GM21786 (cell line): ENCODE data around the gene CLEC2L.

Source experiments
- ATAC-seq: cut with Tn5 transposase; IDR thresholded peaks from one replicate; pipeline ENCODE4 v1.9.1; 2021; ENCODE audit not compliant: unreplicated experiment

CLEC2L gene

DNA sequence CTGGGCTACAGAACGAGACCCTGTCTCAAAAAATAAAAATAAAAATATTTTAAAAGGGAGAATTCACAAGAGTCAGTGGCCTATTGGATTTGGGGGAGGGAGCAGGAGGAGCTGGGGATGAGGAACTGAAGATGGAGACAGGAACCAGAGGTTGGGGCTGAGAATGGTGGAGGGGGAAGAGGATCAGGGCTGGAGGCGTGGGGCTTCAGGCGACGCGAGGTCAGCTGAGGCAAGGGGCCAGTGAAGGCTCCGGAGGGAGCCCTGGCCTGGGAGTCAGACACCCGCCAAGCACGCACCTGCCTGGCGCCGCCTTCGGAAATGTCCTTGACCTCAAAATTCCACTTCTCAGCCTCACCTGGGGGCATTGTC lies 671 bp upstream of the CLEC2L start:
- no peak for ATAC-seq

DNA sequence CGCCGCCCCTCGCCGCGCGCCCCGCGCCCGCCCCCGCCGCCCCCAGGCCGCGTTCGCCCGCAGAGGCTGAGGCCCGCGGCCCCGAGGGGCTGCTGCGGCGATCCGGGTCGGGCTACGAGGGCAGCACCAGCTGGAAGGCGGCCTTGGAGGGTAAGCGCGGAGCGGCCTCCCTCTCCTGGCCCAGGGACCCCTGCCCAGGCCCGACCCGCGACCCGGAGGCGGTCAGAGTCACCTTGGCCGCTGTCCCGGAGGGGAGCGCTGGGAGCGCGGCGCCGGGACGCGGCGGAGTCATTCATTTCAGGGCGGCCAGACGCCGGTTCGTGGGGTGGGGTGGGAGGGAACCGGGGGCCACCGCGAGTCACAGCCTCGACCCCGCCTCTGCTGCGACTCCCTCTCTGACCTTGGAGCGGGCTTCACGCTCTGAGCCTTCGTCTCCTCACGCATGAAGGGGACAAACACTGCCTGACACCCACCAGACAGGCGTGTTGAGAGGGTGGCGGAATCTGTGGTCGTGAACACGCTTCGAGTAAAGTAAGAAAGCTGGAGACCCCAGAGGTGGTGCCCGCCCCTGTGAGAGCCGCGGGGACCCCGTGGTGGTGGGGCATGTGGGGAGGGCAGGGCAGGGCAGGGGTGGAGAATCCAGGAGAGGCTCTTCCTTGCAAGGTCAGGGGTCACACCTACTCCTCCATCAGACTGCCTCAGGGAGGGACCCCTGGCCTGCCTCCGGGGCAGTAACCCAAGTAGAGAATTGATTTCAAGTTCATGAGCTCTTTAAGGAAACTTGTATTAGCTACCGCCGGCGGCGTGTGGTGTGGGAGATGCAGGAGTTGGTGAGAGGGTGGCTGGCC lies 707 bp downstream of the CLEC2L start:
- no peak for ATAC-seq

DNA sequence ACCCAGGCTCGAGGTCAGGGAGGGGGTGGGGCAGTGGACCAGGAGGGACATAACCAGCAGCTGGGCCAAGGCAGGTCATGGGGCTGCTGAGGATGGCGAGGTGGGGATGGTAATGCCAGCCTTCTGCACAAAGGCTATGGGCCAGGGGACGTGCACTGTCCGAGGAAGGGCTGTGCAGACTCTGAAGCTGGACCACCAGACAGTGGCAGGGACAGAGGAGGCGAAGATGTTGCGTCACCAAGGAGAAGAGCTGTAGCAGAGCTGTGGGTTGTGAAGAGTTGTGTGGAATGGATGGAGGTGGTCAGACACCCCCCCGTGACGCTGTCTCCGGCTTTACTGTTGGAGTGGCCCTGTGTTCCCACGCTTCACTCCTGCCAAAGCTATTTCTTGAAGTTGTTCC lies 1.8 kb downstream of the CLEC2L start:
- no peak for ATAC-seq

DNA sequence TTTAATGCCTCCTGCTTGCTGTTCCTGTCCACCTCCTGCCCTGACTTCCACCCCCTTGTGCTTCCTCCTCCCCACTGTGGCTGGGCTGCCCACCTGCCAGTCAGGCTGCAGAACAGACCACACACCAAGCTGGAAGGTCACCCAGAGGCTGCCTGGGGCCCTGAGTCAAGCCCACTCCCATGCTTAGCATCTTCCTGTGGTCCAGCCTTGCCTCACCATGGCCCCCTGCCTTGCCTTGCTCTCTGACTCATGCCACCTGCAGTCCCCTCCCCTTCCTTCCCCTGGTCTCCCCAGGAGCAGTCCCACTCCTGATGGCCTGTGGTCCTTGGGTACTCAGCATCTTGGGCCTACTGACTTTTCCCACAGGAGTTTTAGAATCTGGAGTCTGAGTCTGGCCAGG lies 2.3 kb downstream of the CLEC2L start:
- no peak for ATAC-seq

DNA sequence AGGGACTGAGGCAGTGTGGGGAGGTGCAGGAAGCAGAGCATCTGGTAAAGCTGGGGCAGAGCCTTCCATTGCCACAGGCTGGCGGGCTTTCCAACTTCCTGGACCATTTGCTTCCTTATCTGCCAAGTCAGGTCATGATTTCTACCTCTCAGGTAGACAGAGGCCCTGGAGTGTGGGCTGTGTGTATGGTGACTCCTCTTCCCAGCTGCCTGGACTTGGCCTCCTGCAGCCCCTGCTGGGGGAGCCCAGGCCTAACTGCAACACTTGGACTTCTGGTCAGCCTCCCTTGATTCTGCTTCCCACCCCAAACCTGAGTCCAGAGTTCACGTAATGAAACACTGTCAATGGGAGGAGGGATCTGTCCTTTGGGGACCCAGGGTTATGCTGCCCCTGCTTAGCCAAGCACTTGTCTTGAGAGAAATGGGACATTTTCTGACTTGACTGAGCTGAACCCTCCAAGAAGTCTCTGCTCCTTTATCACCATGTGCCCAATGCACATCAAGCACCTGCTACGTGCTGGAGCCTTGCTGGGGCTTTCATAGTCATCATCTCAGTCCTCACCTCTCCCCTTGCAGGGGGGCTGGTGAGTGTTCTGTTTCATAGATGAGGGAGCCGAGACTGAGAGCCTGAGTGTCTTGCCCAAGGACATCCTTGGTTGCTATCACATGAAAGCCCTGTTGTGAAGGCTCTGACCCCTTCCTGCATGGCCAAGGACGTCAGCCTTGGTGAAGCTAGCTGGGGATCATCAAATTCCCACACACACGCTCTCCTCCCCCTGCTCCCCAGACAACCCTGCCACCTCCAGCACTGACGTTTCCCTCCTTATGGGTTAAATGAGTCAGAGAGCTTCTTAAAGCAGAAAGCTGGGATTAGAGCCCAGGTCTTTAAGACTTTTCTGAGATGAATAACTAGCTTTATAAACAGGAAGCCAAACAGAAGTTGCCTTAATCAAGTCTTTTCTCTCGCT lies 3.4 kb downstream of the CLEC2L start:
- ATAC-seq, result no peak

DNA sequence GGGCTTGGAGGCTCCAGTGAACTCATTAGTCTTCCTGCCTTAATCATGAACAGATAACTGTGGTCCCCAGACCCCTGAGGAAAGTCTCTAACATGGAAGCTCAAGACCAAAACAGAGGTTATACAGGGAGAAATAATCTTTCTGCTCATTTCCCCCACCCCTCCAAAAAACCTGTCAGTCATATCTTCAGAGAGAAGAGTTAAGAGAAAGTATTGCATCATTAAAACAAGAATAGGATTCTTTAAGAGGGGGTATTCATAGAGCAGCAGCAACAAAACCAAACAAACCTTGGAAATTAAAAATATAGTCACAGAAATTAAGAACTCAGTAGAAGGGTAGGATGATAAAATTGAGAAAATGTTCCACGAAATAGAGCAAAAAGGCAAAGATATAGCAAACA lies 7.6 kb downstream of the CLEC2L start:
- ATAC-seq, result no peak

DNA sequence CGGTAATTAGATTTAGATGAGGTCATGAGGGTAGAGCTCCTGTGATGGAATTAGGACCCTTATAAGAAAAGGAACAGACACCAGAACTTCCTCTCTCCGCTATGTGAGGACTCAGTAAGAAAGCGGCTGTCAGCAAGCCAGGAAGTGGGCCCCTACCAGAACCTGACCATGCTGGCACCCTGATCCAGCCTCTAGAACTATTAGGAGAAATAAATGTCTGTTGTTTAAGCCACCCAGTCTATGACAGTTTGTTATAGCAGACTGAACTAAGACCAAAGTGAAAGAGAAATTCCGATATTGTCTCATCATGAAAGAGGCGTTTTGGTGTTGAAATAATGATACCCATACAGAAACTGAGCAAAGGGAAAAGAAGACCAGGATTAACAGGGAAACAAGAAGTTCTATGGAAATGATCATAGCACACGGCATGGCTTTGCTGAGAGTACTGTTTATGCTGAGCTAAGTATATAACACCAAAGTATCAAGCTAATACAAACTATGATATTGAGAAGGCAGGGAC lies 9.2 kb downstream of the CLEC2L start:
- ATAC-seq, result no peak

DNA sequence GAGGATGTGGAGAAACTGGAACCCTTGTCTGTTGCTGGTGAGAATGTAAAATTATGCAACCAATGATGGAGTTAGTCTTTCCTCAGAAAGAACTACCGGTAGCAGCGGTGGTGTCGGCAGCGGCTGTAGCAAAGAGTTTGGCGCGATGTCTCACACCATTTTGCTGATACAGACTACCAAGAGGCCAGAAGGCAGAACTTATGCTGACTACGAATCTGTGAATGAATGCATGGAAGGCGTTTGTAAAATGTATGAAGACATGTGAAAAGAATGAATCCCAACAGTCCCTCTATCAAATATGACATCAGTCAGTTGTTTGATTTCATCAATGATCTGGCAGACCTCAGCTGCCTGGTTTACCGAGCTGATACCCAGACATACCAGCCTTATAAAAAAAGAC lies 10.6 kb downstream of the CLEC2L start:
- ATAC-seq, result no peak

DNA sequence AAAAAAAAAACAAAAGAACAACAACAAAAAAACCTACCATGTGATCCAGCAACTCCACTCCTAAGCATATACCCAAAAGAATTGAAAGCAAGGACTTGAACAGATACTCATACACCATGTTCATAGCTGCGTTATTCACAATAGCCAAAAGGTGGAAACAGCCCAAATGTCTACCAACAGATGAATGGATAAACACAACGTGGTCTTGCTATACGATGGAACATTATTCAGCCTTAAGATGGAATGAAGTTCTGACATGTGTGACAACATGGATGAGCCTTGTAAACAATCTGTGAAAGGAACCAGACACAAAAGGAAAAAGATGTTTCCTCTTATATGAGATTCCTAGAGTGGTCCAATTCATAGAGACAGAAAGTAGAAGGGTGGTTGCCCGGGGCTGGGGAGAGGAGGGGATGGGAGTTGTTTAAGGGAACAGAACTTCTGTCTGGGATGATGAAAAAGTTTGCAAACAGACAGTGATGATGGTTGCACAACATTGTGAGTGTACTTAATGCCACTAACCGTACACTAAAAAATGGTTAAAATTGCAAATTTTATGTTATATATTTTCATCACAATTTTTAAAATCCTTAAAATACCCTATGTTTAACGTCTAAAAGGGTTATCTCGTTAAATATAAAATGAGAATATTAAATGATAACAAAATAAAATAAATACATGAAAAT lies 11.6 kb downstream of the CLEC2L start:
- ATAC-seq, result no peak

DNA sequence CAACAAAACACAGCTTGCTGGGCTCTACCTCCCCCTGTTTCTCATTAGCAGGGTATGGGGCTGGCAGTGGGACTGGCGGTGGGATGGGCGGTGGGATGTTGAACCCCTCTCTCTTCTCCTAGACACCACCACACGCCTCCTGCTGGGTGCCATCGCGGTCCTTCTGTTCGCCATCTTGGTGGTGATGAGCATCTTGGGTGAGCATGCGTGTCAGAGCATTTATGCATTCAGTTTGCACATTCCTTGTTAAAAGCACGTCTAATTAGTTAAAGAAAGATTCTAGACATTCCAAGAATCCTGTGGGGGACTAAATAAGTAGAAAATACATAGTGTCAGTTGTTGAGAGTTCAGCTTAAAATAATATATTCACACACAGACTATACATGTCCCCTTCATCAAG lies 12.7 kb downstream of the CLEC2L start:
- ATAC-seq, result no peak

DNA sequence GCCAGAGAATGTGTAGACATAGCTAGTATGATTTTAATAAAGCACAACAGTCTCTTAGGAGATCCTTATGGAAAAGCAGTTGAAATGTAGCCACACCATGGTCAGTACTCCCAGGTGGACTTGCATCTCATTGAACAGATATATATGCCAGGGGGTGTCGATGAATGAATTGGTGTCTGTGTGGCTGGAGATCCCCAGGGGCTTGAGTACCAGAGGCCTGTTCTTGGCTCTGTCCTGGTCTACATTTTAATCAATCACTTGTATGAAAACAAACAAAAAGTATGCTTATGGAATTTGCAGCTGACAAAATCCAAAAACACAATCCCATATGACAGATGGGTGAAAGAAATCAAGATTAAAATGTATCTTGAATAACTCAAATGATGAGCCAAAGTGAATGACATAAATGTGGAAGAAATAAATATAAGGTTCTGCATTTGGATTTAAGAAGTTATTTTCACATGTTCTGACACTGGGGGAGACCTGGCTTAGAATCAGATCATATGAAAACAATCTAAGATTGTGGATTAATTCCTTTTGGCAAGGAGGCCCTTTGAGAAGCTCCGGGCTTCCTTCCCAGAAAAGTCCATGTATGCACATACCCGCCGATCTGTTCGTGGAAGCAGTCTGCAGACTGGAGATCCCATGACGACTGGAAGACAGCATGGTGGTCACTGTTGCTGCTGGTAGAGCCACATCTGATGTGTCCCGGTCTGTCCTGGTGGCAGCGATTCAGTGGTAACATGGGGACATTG lies 15.6 kb downstream of the CLEC2L start:
- ATAC-seq, result no peak

DNA sequence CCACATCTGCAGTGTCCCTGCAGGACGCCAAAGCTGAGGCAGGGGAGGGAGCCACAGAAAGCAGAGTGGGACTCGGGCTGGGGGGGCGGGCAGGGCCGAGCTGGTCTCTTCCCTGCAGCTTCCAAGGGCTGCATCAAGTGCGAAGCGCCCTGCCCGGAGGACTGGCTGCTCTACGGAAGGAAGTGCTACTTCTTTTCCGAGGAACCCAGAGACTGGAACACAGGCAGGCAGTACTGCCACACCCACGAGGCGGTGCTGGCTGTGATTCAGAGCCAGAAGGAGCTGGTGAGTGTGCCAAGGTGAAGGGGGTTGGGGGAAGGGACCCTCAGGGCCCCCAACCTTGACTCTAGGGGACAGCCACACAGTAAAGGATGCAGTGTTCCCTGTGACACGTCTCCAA lies 16.7 kb downstream of the CLEC2L start:
- no peak for ATAC-seq

DNA sequence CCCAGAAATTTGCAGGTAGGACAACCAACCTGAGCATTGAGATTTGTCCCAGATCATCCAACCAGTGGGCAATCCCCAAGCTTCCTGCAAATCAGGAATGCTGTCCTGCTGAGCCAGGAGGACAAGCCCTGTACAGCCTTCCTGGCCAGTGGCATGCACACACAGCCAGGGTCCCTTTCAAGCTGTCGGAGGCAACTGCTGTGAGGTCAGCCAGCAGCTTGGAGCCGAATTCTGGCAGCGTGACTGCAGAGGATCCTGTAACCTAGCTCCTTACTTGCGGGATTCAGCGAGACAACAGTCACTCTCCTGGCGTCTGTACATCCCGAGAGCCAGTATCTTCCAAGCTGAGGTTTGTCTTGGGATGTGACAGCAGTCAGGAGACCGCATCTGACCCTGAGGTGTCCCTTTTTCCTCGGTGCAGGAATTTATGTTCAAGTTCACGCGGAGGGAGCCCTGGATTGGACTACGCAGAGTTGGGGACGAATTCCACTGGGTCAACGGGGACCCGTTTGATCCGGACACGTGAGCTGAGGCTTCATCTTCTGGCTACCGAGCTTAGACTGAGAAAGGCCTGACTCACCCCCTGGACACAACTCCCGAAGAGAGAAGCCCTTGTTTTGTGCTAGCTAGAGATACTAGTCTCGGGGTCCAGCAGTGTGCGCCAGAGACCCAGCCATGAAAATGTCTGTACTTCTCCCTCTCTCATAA lies 18.3 kb downstream of the CLEC2L start:
- ATAC-seq, result no peak

DNA sequence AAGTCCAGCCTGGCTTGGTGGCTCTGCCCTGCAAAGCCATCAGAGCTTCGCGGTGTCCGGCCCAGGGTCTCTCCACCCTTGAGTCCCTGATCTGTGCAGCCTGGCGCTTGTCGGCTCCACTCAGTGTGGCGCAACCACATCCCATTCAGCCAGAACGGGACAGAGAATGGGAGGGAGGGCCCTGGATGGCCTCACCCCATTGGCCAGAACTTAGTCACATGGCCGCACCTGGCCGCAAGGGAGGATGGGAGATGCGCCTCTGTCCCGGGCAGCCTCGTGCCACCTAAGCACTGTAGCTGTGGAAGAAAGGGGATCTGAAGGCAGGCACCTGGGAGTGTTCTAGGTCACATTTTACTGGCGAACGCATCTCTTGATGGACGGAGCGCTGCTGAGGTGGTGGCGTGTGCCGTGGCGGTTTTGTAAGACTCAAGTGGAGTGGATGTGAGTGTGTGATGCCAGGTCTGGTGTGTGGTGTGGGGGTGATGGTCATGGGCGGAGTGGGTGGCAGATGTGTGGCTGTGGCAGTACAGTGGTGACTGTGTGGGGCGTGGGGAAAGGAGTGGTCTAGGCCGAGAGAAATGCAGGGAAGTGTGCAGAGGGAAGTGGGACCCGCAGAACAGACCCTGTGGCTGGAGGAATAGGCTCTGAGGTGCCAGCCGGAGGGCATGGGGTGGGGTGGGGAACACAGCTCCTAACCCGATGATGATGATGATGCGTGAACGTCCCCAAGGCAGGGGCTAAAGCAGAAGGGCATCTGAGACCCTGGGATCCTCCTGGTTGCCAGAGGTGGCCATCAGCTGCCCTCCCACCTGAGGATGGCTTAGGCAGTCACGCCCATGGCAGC lies 19.0 kb downstream of the CLEC2L start:
- no peak for ATAC-seq

DNA sequence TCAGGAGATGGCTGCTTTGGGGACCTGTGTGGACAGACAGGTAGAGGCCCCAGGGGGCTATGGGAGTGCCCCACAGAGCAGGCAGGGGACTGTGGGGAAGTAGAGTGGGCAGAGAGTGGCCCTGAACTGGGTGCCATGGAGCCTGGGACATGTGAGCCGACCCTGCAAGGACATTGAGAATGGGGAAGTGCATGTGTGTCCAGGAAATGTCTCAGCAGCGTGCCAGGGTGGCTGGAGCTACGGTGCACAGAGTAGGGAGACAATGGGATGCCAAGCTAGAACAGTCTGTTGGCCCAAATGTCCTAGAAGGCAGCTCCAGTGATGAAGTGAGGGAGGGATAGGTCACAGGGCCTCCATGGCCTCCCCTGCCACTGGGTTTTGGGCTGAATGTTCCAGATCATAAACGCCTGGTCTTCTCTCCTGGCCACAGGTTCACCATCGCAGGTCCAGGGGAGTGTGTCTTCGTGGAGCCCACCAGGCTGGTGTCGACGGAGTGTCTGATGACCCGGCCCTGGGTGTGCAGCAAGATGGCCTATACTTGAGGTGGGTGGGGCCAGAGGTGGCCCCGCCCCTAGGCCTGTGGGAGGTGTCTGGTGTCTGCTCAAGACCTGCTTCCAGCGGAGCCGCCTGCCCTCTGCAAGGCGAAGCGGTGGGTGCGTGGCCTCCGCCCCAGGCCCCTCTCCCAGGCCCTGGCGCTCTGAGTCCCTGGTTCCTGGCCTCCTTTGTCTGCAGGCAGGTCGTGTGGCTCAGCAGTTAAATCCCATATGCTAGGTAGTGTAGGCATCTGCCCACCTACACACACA lies 20.5 kb downstream of the CLEC2L start:
- no peak for ATAC-seq

DNA sequence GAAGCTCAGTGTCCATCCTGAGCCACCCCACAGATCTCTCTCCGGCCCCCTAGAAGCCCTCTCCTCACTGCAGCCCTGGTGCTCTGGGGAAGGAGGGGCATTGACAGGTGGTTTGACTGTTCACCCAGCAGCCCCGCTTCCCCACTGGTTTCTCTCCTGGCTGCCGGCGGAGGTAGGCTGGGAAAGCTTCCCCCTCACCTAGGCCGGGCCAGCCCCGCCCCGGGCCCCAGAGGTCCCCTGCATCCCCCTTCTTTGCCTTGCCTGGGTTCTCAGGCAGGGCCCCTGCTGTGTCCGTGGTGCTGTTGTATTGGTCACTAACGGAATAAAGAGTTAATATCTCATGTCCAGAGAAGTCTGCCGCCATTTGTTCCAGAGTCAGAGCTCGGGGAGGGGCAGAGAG lies 21.2 kb downstream of the CLEC2L start:
- no peak for ATAC-seq

DNA sequence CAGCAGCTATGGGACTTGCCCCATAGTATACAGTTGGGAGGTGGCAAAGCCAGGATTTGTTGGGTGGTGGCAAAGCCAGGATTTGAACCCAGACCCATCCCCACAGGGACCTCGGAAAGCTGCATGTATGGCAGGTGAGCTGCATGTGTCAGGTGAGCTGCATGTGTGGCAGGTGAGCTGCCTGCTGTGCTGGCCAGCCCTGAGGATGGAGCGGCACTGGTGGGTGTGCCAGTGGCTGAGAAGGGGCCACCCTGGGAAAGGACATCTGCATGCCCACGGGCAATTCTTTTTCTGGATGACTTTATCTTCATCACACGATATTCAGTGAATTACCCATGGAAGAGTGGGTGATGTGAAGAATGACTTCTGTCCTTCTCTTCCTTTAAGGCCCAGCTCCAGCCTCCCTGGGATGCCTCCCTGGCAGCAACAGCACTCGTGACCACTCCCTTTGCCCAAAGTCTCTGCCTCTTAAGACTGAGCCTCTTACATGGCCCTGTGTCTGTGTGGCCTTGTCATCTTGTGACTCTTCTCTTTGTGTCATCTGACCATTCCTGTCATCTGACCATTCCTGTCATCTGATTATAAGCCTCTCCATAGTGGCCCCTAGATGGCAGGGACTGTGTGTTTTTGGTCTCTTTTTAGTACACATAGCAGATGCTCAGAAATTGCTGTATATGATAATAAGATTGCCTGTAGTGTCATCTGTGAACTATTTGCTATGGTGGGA lies 25.0 kb downstream of the CLEC2L start:
- ATAC-seq, result no peak
